Osteocyte (in vitro differentiated cells): ENCODE measurements around the gene CDCA4. TPM values are rescaled to one million over a fixed set of nuclear protein-coding genes. Genes with fewer than 3 reads are reported as not detected.
A peak's percentile ranks its signal among the peaks of the same experiment; 100 is the strongest.

ENCODE experiments used
- DNase-seq: peaks from one replicate; pipeline ENCODE4 v3.0.0; 2021; ENCODE audit warnings: mixed read lengths; ENCODE audit not compliant: unreplicated experiment; ENCODE audit errors: extremely low spot score
- H3K27ac Mint-ChIP-seq: one replicate; pipeline ENCODE4 v1.8.0; 2021; ENCODE audit warnings: mild to moderate bottlenecking, mixed read lengths; ENCODE audit not compliant: unreplicated experiment
- H3K27me3 Mint-ChIP-seq: one replicate; pipeline ENCODE4 v1.8.0; 2021; ENCODE audit warnings: mixed read lengths; ENCODE audit not compliant: unreplicated experiment
- H3K36me3 Mint-ChIP-seq: one replicate; pipeline ENCODE4 v1.8.0; 2021; ENCODE audit warnings: mixed read lengths; ENCODE audit not compliant: unreplicated experiment
- H3K4me1 Mint-ChIP-seq: one replicate; pipeline ENCODE4 v1.8.0; 2021; ENCODE audit warnings: mixed read lengths; ENCODE audit not compliant: unreplicated experiment
- H3K4me3 Mint-ChIP-seq: one replicate; pipeline ENCODE4 v1.8.0; 2021; ENCODE audit warnings: mild to moderate bottlenecking, moderate library complexity, mixed read lengths; ENCODE audit not compliant: unreplicated experiment
- H3K9me3 Mint-ChIP-seq: one replicate; pipeline ENCODE4 v1.8.0; 2021; ENCODE audit warnings: mixed read lengths; ENCODE audit not compliant: unreplicated experiment
- CTCF ChIP-seq: fragments of 200-600 bp; sonication (generic); IDR thresholded peaks from 2 replicates; pipeline ENCODE4 v1.5.0; 2021; ENCODE audit warnings: antibody characterized with exemption, mild to moderate bottlenecking, moderate library complexity
- total RNA-seq: library from RNA; stranded (reverse); gene quantifications from 2 replicates; pipeline ENCODE4 v1.2.1, GENCODE V29; 2021

Gene CDCA4
- total RNA-seq, 1 donor from 2014 or later, result 14.6 TPM

- H3K9me3 Mint-ChIP-seq, result no peaks in the 10 kb centered on the region
- peak; percentile 33 for TF ChIP-seq CTCF
- peaks cover 8% of the 10 kb centered on the region for H3K36me3 Mint-ChIP-seq
- no peak overlapping the region for H3K4me3 Mint-ChIP-seq
- DNase-seq, result no peak
- H3K27ac Mint-ChIP-seq, result no peak overlapping the region
- peaks cover 46% of the 10 kb centered on the region for H3K4me1 Mint-ChIP-seq
- H3K27me3 Mint-ChIP-seq, result no peaks in the 10 kb centered on the region
These were observed 8.5 kb downstream of the CDCA4 start for GRCh38 chr14:105012171-105012985.

- H3K36me3 Mint-ChIP-seq, result peaks cover 6% of the 10 kb centered on the region
These were observed 9.4 kb downstream of the CDCA4 start for GRCh38 chr14:105011312-105011990.

DNA sequence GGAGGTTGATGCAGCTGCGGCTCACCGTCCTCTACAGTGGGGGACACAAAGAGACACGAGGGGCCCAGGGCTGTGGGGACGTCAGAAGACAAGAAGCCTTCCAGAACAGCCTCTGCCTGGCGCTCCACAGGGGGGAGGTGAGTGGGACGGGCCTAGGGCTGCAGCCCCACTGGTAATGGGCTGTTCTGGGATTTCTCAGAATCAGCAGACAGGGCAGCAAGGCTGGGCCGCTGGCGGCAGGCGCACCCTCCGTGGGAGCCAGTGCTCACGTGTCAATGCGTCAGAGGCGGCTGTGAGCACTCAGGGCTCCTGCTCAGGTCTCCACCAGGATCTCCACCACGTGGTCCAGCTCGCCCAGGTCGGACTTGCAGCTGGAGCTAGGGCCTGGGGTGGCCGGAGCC, 10.0 kb downstream of the CDCA4 start:
- no peak for DNase-seq
- Mint-ChIP-seq H3K4me3 (no peak overlapping the region), H3K4me1 (peaks cover 33% of the 10 kb centered on the region), H3K9me3 (no peaks in the 10 kb centered on the region), H3K27me3 (no peaks in the 10 kb centered on the region), H3K36me3 (peaks cover 6% of the 10 kb centered on the region), H3K27ac (no peak overlapping the region)
- no peak for TF ChIP-seq CTCF

More at GRCh38 chr14:105011312-105011990, 9.4 kb downstream of the CDCA4 start:
- Mint-ChIP-seq H3K27ac (no peak overlapping the region), H3K27me3 (no peaks in the 10 kb centered on the region), H3K4me3 (no peak overlapping the region), H3K9me3 (no peaks in the 10 kb centered on the region), H3K4me1 (peaks cover 37% of the 10 kb centered on the region)
- DNase-seq, result no peak
- no peak for TF ChIP-seq CTCF

DNA sequence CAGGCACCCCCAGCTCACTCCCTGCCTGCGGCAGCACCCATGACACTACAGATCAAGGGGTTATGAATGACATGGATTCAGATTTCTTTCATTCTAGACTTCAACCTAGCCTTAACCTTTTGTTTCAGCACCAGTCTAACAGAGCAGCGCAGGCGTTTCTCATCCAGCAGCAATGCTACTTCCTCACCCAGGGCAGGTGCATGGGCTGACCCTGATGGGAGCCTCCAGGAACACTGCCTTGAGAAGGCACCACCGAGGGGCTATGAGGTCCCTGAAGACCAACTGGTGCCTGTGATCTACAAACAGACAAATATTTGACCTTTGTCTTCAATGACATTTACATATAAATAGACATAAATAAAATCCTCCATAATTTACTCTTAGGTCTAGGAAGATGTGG, 10.8 kb downstream of the CDCA4 start:
- H3K4me1 Mint-ChIP-seq, result peaks cover 30% of the 10 kb centered on the region
- TF ChIP-seq CTCF, result no peak
- no peak for DNase-seq
- H3K36me3 Mint-ChIP-seq, result peaks cover 6% of the 10 kb centered on the region
- no peaks in the 10 kb centered on the region for H3K9me3 Mint-ChIP-seq
- no peak overlapping the region for H3K4me3 Mint-ChIP-seq
- no peak overlapping the region for H3K27ac Mint-ChIP-seq
- no peaks in the 10 kb centered on the region for H3K27me3 Mint-ChIP-seq

- Mint-ChIP-seq H3K36me3 (peaks cover 6% of the 10 kb centered on the region), H3K27me3 (no peaks in the 10 kb centered on the region), H3K27ac (no peak overlapping the region), H3K4me1 (peaks cover 8% of the 10 kb centered on the region), H3K9me3 (no peaks in the 10 kb centered on the region), H3K4me3 (no peak overlapping the region)
- no peak for TF ChIP-seq CTCF
- no peak for DNase-seq
These were observed 13.2 kb downstream of the CDCA4 start for GRCh38 chr14:105007593-105008264.
